Posterior vena cava (tissue), 2 donors: Measurements from ENCODE around the gene CACNG4. TPM values are rescaled to one million over a fixed set of nuclear protein-coding genes. Genes with fewer than 3 reads are reported as not detected.
"Not testable (repeated sequence)": the region's sequence is repeated elsewhere in the genome, so short reads cannot be mapped to it uniquely, and the experiment has no call there.

ENCODE experiments used
- DNase-seq: peaks from one replicate; pipeline ENCODE4 v3.0.0-alpha.2; 2020; ENCODE audit warnings: low spot score
- intact Hi-C, 2 donors: fragments of 100-400 bp; cut with DNase I; formaldehyde crosslinking; loops; one replicate each; pipeline versions ENCODE4 v1.14.1 to v1.14.2; 2022 to 2023
- total RNA-seq, 2 donors: library from RNA; stranded (reverse); fragmentation: NEBNext Ultra II Directional; extraction: Animal tissue kit (Norgen Biotek cat#: 25700); gene quantifications; one replicate each; pipeline ENCODE4 v1.2.1, GENCODE V29; 2021
- donor health status: DM: yes; HTN: yes; CAD: no.
- donor health status: DM: yes; HTN: yes; CAD: no.

The CACNG4 gene
- total RNA-seq, 2 donors from 2014 or later: not detected

DNA sequence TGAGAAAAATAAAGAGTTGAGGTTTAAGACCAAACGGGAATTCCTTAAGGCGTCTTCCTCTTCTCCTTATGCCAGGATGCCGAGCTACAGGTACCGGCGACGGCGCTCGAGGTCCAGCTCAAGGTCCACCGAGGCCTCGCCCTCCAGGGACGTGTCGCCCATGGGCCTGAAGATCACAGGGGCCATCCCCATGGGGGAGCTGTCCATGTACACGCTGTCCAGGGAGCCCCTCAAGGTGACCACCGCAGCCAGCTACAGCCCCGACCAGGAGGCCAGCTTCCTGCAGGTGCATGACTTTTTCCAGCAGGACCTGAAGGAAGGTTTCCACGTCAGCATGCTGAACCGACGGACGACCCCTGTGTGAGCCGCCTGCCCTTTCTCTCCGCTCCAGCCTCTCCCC, 66.1 kb downstream of the CACNG4 start:
- intact Hi-C loops: no loop called here
- no peak for DNase-seq

DNA sequence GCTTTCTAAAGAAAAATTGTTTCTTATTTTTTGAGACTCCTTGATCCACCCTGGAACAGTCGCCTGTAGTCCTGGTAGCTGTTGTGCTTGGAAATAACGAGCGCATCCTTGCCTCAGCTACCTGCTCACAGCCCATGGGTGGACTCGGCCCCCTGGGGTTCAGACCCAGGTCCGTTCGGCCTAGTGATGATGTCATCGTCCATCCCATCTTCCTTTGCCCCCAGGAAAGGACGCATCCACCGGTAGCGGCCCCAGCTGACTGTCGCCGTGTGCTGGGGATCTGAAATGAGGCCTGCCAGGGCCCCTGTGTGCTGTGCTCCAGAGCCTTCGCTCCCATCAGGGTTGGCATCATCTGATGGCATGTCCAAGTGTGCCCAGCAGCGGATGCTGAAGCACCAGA, 67.9 kb downstream of the CACNG4 start:
- intact Hi-C loops: no loop called here
- DNase-seq: no peak

DNA sequence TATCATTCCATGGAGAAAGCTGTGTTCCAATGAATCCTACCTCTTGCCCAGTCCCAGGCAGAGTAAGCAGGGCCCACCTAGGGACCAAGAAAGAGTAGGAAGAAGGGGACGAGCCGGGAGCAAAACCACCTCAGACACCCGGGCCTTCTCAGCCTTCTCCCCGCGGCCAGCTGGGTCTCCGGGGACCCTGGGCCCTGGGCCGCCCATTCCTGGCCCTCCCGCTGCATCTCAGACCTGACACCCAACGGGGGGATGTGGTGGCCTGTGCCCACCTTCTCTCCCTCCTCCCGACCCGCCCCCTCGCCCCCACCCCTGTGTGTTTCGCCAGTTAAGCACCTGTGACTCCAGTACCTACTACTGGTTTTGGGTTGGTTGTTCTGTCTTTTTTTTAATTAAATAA, 68.5 kb downstream of the CACNG4 start:
- DNase-seq: no peak
- intact Hi-C loops: no loop called here

DNA sequence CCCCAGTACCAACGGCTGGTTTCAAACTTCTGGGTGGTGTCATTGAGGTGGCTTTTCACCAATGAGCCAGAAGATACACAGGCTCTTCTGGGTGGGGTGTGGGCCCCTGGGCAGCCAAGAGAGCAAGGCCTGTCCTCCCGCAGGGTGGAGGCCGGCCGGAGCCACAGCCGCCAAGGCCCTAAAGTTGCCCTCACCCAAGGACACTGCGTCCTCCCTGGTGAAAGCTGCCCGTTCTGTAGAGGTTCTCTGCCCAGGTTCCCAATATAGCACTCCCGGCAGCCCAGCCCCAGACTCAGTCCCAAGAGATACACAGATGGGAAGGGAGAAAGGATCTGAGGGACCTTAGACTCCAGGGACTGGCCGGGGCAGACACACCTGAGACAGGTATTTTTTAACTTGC, 69.1 kb downstream of the CACNG4 start:
- intact Hi-C loops: no loop called here
- DNase-seq: no peak

DNA sequence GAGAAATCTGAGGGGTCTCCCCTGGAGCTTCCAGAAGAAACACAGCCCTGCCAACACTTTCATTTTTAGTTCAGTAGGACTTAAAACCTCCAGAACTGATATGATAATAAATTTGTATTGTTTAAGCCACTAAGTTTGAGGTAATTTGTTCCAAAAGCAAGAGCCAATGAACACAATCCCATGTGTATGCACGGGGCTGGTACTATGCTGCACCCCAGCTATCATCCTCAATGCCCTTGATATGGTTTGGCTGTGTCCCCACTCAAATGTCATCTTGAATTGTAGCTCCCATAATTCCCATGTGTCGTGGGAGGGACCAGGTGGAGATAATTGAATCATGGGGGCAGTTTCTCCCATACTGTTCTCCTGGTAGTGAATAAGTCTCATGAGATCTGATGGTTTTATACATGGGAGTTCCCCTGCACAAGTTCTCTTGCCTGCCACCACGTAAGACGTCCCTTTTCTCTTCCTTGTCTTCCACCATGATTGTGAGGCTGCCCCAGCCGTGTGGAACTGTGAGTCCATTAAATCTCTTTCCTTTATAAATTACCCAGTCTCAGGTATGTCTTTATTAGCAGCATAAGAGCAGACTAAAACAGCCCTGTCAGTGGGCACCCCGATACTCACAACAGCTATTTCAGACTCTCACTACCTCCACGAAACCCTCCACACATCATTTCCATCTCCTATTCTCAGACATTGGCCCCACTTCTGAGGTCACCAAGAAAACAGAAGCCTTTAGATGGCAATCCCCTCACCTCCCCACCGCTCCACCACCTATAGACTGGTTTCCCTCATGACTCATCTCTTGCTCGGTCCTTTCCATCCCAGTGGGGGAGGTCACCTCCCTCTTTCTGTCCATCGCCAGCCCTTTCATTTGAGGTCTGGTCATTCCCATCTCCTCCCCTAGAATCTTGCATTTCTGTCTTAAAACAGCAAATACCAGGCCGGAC, 70.9 kb downstream of the CACNG4 start:
- no peak for DNase-seq

DNA sequence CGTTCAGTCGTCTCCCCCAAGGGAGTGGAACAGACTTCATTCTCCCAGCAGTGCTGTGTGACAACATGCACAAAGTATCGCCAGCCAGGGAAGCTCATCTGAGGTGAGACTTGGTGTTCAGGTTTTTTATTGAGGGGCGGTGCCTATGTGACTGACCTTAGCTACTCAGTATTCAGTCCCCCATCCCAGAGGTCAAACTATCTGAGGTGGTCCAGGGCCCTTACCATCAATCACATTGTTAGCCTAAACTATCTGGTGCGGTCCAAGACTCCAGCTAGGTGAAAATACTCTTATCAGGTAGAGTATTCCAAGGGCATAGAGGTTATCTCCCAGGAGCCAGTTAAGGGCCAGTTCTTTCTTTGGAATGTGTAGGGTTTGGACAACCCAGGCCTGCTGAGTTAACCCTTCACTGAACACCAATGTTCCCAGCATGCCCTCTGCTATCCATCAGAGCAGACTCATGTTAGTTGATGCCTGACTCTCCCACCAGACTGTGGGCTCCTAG, 74.4 kb downstream of the CACNG4 start:
- intact Hi-C loops: no loop called here
- DNase-seq: no peak

More for the DNA sequence above, 70.9 kb downstream of the CACNG4 start:
- intact Hi-C loops: no loop called here

DNA sequence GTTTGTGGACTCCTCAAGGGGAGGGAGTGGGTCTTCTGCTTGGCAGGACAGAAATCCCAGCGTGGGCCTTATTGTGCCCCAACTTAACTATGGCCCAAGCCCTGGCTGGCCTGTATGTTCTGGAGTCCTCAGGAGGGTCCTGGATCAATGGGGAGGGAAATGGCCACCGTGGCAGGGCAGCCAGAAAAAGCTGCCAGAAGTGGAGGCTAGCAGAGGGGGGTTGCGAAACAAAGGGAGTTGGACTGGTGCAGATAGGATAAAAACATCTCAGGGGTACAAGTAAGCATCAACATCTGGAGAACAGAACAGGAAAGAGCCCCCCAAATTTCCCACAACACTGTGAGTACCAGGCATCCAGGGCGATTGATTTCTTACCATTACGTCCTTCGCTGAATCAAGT, 76.1 kb downstream of the CACNG4 start:
- no peak for DNase-seq
- intact Hi-C loops: no loop called here

DNA sequence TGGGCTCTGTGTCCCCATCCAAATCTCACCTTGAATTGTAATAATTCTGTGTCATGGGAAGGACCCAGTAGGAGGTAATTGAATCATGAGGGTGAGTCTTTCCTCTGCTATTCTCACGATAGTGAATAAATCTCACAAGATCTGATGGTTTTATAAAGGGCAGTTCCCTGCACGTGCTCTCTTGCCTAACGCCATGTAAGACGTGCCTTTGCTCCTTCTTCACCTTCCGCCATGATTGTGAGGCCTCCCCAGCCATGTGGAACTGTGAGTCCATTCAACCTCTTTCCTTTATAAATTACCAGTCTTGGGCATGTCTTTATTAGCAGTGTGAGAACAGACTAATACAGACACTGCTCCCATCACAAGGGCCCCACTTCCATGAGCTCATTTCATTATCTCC, 76.6 kb downstream of the CACNG4 start:
- DNase-seq, intact Hi-C loops: not testable (repeated sequence)

DNA sequence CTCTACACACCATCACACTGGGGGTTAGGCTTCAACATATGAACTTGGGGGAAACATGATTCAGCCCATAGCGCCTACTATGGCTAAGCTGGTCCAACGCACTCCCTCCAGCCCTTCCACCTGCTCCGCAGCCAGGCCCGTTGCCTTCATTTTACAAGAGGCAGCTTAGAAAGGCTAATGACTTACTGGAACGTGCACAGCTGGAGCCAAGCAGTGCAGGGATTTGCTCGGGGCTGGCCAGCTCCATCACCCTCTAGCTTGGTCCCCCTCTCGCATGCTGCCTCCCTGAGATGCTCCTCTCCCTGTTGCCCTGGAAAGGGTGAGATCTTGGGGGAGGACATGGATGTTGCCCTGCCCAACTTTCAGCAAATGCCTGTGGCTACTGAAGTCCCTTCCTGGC, 77.0 kb downstream of the CACNG4 start:
- DNase-seq: no peak
- intact Hi-C loops: no loop called here

DNA sequence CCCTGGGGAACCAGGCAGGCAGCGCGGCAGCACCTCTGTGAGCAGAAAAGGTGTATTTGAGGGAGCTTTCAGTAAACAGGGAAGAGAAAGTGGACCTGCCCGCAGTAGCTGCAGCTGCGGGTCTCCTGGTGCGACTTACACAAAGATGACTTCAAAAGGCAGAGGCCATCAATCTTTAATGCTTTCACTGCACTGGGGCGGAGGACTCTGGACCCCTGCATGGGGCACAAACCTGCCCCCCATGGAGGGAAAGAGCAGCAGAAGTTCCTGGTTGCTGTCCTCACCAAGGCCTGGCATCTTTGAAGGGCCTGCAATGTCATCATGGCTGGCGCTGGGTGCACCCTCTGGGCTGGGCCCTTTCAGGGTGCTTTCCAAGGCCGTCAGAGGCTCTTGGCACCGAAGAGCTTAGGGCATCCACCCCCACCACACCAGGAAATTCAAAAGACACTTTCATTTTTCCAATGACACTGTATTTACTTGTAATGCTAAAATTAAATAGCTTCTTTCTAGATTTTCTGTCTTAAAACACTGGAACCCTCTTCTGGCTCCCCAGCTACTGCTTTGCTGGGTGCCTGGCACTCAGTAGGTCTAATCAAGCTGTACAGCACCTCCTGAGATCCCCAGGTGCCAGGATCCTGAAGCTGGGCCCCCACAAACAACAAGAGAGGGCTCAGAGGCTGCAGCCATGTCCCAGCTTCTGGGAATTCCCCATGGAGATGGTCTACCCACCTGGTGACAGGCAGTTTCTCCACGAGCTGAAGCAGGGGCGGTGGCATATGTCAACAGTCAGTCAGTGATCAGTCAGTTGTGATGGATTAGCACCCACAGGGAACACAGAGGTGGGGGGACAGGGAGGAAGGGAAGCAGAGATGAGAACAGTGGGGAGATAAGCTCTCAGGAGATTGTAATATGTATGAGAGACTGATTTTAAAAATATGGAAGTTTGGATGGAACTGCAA, 77.7 kb downstream of the CACNG4 start:
- DNase-seq: no peak
- intact Hi-C loops: no loop called here

DNA sequence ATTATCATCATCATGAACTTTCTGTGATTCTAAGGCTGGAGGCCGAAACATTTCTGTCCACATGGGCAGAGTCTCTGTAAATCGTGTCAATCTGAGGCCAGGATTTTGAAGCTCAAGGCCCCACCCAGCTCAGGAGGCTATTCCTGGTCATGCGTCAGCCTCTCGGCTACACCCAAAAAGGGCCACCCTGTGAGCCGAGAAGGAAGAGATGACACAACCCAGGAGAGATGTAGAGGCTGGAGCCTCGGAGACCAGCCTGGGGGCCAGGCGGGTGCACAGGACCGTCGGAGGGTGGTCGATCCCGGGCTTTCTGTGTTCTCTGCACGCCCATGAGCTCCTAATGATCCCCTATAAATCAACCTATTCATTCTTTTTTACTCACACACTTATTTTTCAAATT, 78.8 kb downstream of the CACNG4 start:
- intact Hi-C loops: no loop called here
- DNase-seq: no peak

DNA sequence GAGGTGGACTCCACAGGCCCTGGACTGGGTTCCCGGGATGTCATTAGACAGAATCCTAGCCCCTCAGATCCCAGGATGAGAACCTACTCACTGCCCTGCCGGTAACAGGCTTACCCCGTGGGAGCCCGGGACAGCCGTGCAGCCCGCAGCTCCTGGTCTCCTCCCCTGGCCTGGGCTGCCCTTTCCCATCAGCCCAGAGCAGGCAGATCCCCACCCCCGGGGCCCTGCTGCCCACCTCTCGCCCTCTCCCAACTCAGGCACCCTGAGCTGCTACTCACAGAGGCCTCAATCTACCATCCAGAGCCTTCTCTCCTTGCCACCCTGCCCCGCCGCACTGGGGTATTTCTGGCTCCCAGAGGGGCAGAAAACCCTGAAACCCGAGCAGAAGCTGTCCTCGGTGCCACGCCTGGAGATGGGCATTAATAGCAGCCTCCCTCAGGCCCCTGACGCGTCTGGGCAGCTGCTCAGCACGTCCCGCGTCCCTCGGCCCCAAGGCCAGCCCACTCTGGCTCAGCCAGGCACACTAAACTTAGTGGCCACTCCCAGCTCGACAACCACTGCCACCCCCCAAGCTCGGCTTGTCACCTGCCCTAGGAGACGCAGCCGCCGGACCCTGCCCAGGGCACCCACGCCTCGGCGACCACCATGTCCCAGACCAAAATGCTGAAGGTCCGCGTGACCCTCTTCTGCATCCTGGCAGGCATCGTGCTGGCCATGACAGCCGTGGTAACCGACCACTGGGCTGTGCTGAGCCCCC, 79.7 kb downstream of the CACNG4 start, which contains the start of gene CACNG1:
Gene CACNG1 (plus strand): TSS at position 539 of the 757 bp plus-strand sequence. CDS start 107 bp downstream, at position 646.
- DNase-seq: no peak
- intact Hi-C loops: no loop called here

DNA sequence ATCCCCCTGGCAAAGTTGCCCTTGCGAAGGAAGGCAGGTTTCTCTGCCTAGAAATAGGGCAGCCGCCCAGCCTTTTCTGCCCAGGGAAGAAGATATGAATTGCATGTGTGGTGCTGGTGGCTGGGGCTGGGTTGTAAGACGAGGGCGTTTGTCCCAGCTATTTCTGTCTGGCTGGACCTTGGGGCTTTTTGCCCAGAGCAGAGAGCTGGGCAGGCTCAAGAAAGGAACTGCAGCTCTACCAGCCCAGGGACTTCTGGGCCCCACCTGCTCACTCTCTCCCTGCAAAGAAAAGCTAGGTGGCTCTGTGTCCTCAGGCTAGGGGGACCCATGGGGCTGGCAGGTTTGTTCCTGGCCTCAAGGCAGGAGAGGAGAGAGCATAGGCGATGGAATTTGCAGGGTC, 80.4 kb downstream of the CACNG4 start:
- DNase-seq: no peak
- intact Hi-C loops: no loop called here

DNA sequence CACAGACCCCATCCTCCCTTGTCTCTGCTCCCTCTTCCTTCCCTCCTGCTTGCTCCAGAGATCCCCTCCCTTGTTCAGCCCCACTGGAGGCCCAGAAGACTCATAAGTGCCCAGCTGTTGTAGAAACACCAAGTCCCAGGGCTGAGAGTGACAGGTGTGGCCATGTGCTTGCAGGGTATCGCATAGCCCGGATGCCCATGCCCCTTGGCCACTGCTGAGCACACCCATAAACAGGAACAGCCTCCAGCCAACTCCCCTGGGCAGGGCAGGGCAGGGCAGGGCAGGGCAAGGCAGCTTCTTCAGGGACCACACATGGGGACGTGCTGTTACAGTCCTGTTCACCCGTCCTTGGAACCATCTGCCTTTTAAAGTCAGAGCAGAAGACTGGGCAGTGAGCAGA, 81.9 kb downstream of the CACNG4 start:
- no peak for DNase-seq
- intact Hi-C loops: no loop called here

DNA sequence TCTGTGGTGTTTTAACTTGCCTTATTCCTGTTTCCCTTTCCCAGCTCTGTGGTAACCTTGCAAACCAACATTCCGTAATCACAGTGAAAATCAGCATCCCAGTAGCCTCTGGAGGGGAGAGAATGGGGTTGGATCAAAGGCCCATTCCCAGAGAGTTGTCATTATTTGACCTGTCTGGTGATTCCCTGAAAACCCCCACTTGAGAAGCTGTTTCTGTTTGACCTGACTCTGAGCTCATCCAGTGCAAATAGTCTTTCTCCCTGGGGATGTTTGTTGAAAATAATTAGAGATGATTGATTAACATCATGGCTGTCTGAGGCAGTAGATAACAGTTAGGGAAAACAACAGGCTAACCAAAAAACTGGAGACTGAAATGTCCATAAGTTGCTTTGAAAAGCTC, 82.9 kb downstream of the CACNG4 start:
- intact Hi-C loops: no loop called here
- no peak for DNase-seq

DNA sequence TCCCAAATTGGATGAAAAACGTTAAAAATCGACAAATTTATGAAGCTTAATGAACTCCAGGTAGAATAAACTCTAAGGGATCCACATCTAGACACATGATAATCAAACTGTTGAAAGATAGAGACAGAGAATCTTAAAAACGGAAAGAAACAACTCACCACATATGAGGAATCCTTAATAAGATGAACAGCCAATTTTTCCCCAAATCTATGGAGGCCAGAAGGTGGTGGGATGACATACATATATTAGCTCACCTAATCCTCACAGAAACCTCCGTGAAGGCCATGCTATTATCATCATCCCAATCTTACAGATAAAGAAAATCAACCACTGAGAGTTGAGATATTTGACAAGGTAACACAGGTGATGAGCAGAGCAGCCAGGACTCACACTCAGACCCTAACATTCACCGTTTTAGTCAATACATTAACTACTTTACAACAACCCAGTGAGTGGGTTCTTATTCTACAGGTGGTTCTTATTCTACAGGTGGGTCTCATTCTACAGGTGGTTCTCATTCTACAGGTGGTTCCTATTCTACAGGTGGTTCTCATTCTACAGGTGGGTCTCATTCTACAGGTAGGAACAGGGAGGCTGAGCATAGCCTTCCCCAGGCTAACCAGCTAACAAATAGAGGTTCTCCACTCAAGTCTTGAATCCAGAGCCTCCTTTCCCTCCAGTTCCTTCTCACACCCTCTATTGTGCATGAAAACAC, 84.7 kb downstream of the CACNG4 start:
- intact Hi-C loops: no loop called here
- DNase-seq: no peak

DNA sequence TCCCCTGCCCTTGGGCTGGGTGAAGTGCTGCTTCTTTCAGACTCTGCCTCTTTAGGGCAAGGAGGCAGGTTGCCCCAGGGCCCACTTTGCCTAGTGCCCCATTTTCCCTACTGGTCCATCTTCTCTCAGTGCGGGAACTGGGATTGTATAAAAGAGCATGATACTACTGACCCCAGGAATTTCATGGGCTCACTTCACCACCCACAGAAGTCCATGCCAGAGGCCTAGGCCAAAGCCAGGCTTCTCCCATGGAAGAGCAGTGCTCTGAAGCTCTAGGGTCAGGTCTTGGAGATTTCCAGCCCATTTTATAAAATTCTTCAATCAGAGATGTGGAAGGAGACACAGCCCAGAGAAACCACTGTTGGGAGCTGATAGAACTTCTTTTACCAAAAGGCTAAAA, 85.6 kb downstream of the CACNG4 start:
- no peak for DNase-seq
- intact Hi-C loops: no loop called here

DNA sequence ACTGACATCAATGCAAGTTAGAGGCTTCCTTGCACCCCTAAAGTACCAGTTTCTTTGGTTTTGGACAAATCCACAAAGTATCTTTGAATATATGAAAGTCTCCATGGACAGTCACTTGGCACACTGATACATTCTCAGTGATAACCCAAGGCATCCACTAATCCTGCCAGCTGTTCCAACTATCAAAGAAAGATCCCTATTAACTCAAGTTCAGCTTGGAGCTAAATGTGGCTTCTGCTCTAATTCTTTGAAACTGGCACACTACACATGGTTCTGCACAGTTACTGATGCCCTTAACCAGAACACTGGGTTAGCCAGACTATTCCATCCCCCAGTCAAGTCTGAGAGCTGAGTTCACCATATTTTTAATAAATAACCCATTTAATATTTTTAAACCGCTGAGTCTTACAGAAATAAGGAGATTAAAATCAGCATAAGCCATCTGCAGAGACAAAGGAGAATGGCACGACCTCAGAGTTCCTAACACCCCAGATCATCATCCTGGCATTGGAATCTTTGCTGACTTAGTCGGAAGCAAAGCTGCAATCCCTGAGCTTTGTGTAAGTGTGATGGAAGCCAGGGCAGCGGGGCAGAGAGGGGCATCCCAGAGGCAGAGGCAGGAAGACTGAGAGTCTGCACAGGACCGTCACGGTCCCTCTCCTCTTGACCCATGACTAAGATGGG, 86.1 kb downstream of the CACNG4 start:
- DNase-seq: no peak

More for the DNA sequence above, 86.1 kb downstream of the CACNG4 start:
- intact Hi-C loops: no loop called here
